Effector CD4-positive, alpha-beta T cell (primary cell): Measurements from ENCODE around the gene CLNK.
"Not testable (repeated sequence)": the region's sequence is repeated elsewhere in the genome, so short reads cannot be mapped to it uniquely, and the experiment has no call there.

Experiments
- DNase-seq: peaks from one replicate; pipeline ENCODE4 v3.0.0-alpha.2; 2020

The CLNK gene

GRCh38 chr4:10656988-10657387, 27.6 kb downstream of the CLNK start:
- DNase-seq = no peak

GRCh38 chr4:10656420-10656819, 28.1 kb downstream of the CLNK start:
- no peak for DNase-seq

- DNase-seq = no peak
These were observed 28.6 kb downstream of the CLNK start for GRCh38 chr4:10655968-10656367.

GRCh38 chr4:10648479-10648878, 36.1 kb downstream of the CLNK start:
- no peak for DNase-seq

- DNase-seq = no peak
These were observed 36.7 kb downstream of the CLNK start for GRCh38 chr4:10647846-10648245.

GRCh38 chr4:10643600-10644425, 40.8 kb downstream of the CLNK start:
- DNase-seq = no peak

GRCh38 chr4:10640561-10641201, 43.9 kb downstream of the CLNK start:
- no peak for DNase-seq

GRCh38 chr4:10639664-10640063, 44.9 kb downstream of the CLNK start:
- DNase-seq = no peak

GRCh38 chr4:10639100-10639499, 45.5 kb downstream of the CLNK start:
- no peak for DNase-seq

- DNase-seq = no peak
These were observed 49.5 kb downstream of the CLNK start for GRCh38 chr4:10635091-10635490.

- DNase-seq = no peak
These were observed 55.2 kb downstream of the CLNK start for GRCh38 chr4:10629394-10629793.

- DNase-seq = no peak
These were observed 59.4 kb downstream of the CLNK start for GRCh38 chr4:10625131-10625530.

- DNase-seq = no peak
These were observed 60.7 kb downstream of the CLNK start for GRCh38 chr4:10623862-10624261.

- DNase-seq = no peak
These were observed 61.3 kb downstream of the CLNK start for GRCh38 chr4:10623241-10623640.

GRCh38 chr4:10622728-10623127, 61.8 kb downstream of the CLNK start:
- DNase-seq = no peak

- DNase-seq = no peak
These were observed 63.6 kb downstream of the CLNK start for GRCh38 chr4:10620935-10621488.

- DNase-seq = no peak
These were observed 64.7 kb downstream of the CLNK start for GRCh38 chr4:10619855-10620254.

- DNase-seq = no peak
These were observed 65.3 kb downstream of the CLNK start for GRCh38 chr4:10619220-10619619.

GRCh38 chr4:10614926-10615325, 69.6 kb downstream of the CLNK start:
- DNase-seq = not testable (repeated sequence)

GRCh38 chr4:10613926-10614478, 70.6 kb downstream of the CLNK start:
- DNase-seq = no peak

GRCh38 chr4:10612476-10612875, 72.1 kb downstream of the CLNK start:
- DNase-seq = no peak

GRCh38 chr4:10611673-10612072, 72.9 kb downstream of the CLNK start:
- no peak for DNase-seq

GRCh38 chr4:10608501-10609219, 75.9 kb downstream of the CLNK start:
- DNase-seq = no peak
